Left ventricle myocardium inferior (tissue), 1 donor: ENCODE data around the gene ARHGEF17. TPM values are rescaled to one million over a fixed set of nuclear protein-coding genes. Genes with fewer than 3 reads are reported as not detected.

Source experiments
- DNase-seq: peaks from one replicate; pipeline ENCODE4 v3.0.0-alpha.2; 2020
- H3K27ac ChIP-seq: fragments of 200-600 bp; replicated peaks from 2 replicates; pipeline ENCODE4 v1.8.0; 2021
- H3K27me3 ChIP-seq: fragments of 200-600 bp; 2 replicates; pipeline ENCODE4 v1.8.0; 2021; ENCODE audit warnings: low read depth
- H3K36me3 ChIP-seq: fragments of 200-600 bp; 2 replicates; pipeline ENCODE4 v1.8.0; 2021
- H3K4me1 ChIP-seq: fragments of 200-600 bp; 2 replicates; pipeline ENCODE4 v1.8.0; 2021
- H3K4me3 ChIP-seq: fragments of 200-600 bp; 2 replicates; pipeline ENCODE4 v1.8.0; 2021; ENCODE audit warnings: mild to moderate bottlenecking, moderate library complexity
- H3K9me3 ChIP-seq: fragments of 200-600 bp; replicated peaks from 2 replicates; pipeline ENCODE4 v1.8.0; 2021
- intact Hi-C: fragments of 100-400 bp; cut with micrococcal nuclease; formaldehyde crosslinking; loops from one replicate; pipeline ENCODE4 v1.11.0; 2022
- total RNA-seq: library from RNA; stranded (reverse); fragmentation: NEBNext Ultra II Directional; extraction: Animal tissue kit (Norgen Biotek cat#: 25700); gene quantifications from one replicate; pipeline ENCODE4 v1.2.1, GENCODE V29; 2021
- TF ChIP-seq, protein P1 (sequence below): fragments of 200-600 bp; IDR thresholded peaks from 2 replicates; pipeline ENCODE4 v1.8.0; 2021; ENCODE audit warnings: antibody characterized with exemption, mild to moderate bottlenecking, borderline replicate concordance
- donor health status: DM: no; HTN: yes; CAD: no; lungs with severe emphysema.

The ARHGEF17 gene
- total RNA-seq, 1 donor from 2014 or later: 53.1 TPM

- DNase-seq: peak; percentile 85
- TF ChIP-seq, protein P1, sequence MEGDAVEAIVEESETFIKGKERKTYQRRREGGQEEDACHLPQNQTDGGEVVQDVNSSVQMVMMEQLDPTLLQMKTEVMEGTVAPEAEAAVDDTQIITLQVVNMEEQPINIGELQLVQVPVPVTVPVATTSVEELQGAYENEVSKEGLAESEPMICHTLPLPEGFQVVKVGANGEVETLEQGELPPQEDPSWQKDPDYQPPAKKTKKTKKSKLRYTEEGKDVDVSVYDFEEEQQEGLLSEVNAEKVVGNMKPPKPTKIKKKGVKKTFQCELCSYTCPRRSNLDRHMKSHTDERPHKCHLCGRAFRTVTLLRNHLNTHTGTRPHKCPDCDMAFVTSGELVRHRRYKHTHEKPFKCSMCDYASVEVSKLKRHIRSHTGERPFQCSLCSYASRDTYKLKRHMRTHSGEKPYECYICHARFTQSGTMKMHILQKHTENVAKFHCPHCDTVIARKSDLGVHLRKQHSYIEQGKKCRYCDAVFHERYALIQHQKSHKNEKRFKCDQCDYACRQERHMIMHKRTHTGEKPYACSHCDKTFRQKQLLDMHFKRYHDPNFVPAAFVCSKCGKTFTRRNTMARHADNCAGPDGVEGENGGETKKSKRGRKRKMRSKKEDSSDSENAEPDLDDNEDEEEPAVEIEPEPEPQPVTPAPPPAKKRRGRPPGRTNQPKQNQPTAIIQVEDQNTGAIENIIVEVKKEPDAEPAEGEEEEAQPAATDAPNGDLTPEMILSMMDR: peak; percentile 99
- H3K4me3 ChIP-seq: peak overlapping the region; percentile 20
- H3K9me3 ChIP-seq: no peaks in the 10 kb centered on the region
- intact Hi-C loops: loop anchor here (2.0 kb wide), 1 partner anchor 29 kb away; no protein-coding TSS in a partner anchor
- no peaks in the 10 kb centered on the region for H3K36me3 ChIP-seq
- H3K27ac ChIP-seq: peak overlapping the region; percentile 83
- no peaks in the 10 kb centered on the region for H3K27me3 ChIP-seq
- peaks cover 80% of the 10 kb centered on the region for H3K4me1 ChIP-seq
Measured at GRCh38 chr11:73335204-73335923, 27.3 kb downstream of the ARHGEF17 start.

DNA sequence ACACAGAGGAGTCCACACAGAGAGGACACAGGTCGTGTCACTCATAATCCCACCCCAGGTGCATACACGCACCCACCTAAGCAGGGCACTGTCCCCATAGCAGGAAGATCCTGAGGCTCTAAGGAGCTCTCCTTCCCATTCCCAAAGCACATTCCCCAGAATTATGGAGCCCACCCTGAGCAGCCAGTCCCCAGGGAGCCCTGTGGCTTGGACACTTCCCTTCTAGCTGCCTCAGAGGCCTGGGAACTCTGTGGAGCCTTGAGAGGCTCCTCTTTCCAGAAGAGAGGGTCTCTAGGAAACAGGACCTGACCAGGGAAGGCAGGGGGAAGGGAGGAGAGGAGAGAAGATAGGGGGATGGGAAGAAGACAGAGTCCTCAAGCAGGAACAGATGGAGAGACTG lies 29.8 kb downstream of the ARHGEF17 start:
- TF ChIP-seq, protein P1: no peak
- H3K27ac ChIP-seq: peak overlapping the region; percentile 41
- DNase-seq: no peak
- no peak overlapping the region for H3K4me3 ChIP-seq
- no peaks in the 10 kb centered on the region for H3K9me3 ChIP-seq
- no peaks in the 10 kb centered on the region for H3K27me3 ChIP-seq
- intact Hi-C loops: no loop called here
- H3K36me3 ChIP-seq: no peaks in the 10 kb centered on the region
- peaks cover 80% of the 10 kb centered on the region for H3K4me1 ChIP-seq

GRCh38 chr11:73338279-73338678 lies 30.2 kb downstream of the ARHGEF17 start:
- H3K4me3 ChIP-seq: no peak overlapping the region
- peaks cover 80% of the 10 kb centered on the region for H3K4me1 ChIP-seq
- H3K27me3 ChIP-seq: no peaks in the 10 kb centered on the region
- peak overlapping the region; percentile 41 for H3K27ac ChIP-seq
- intact Hi-C loops: no loop called here
- no peak for DNase-seq
- no peaks in the 10 kb centered on the region for H3K9me3 ChIP-seq
- H3K36me3 ChIP-seq: no peaks in the 10 kb centered on the region
- TF ChIP-seq, protein P1: no peak

- Histone ChIP-seq H3K27ac (no peak overlapping the region), H3K36me3 (no peaks in the 10 kb centered on the region), H3K27me3 (no peaks in the 10 kb centered on the region), H3K9me3 (no peaks in the 10 kb centered on the region), H3K4me3 (no peak overlapping the region), H3K4me1 (peaks cover 80% of the 10 kb centered on the region)
- intact Hi-C loops: no loop called here
- DNase-seq: no peak
- TF ChIP-seq, protein P1: no peak
Measured at GRCh38 chr11:73340164-73340563, 32.1 kb downstream of the ARHGEF17 start.

DNA sequence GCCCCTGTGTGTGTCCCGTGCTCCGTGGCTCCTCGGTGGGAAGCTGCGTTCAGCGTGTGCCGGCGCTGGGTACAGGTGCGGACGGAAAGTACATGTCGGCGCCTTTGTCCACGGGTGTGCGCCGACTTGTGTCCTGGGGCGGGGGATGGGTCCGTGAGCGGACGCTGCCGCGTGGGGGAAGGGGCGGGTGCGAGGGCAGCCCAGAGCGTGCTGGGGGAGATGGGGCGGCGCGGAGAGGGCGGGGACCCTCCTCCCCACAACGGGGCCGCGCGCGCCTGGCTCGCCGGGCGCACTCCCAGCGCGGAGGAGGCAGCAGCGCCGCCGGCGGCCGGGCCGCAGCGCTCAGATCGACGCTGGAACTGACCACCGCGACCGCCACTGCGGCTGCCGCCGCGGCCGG lies 34.6 kb downstream of the ARHGEF17 start:
- Histone ChIP-seq H3K27ac (peak overlapping the region; percentile 54), H3K4me1 (peaks cover 74% of the 10 kb centered on the region), H3K27me3 (no peaks in the 10 kb centered on the region), H3K4me3 (peak overlapping the region; percentile 57), H3K36me3 (peaks cover 9% of the 10 kb centered on the region), H3K9me3 (no peaks in the 10 kb centered on the region)
- TF ChIP-seq, protein P1: peak; percentile 24
- intact Hi-C loops: no loop called here
- no peak for DNase-seq
